GM13976 (cell line): ENCODE results near the gene MOB2.

Experiments
- DNase-seq: peaks from one replicate; pipeline ENCODE4 v3.0.0; 2012; ENCODE audit warnings: low spot score
- CTCF ChIP-seq: IDR thresholded peaks from 2 replicates; pipeline ENCODE4 v1.5.1; 2012; ENCODE audit warnings: borderline replicate concordance, mild to moderate bottlenecking; ENCODE audit not compliant: insufficient read depth; ENCODE audit errors: extremely low read depth, missing control alignments, control extremely low read depth
- in situ Hi-C: fragments of 300-500 bp; cut with MboI; formaldehyde crosslinking; loops from one replicate; pipeline ENCODE4 v1.12.0; 2022; ENCODE audit warnings: low sequenced_read_pairs, mixed read lengths, inconsistent platforms; ENCODE audit not compliant: unreplicated experiment

Gene MOB2

GRCh38 chr11:1494650-1495049, 8.1 kb upstream of the MOB2 start:
- no peak for DNase-seq
- in situ Hi-C loops: no loop called here
- no peak for TF ChIP-seq CTCF

GRCh38 chr11:1493650-1494244, 7.2 kb upstream of the MOB2 start:
- no peak for DNase-seq
- in situ Hi-C loops: no loop called here
- TF ChIP-seq CTCF: no peak

GRCh38 chr11:1491379-1491778, 4.8 kb upstream of the MOB2 start:
- no peak for TF ChIP-seq CTCF
- DNase-seq: no peak
- in situ Hi-C loops: no loop called here

- in situ Hi-C loops: no loop called here
- no peak for DNase-seq
Measured at GRCh38 chr11:1490651-1491050, 4.1 kb upstream of the MOB2 start.

GRCh38 chr11:1488575-1489180, 2.1 kb upstream of the MOB2 start:
- no peak for TF ChIP-seq CTCF
- in situ Hi-C loops: no loop called here
- DNase-seq: no peak

More at GRCh38 chr11:1490651-1491050, 4.1 kb upstream of the MOB2 start:
- no peak for TF ChIP-seq CTCF

GRCh38 chr11:1487851-1488574, 1.4 kb upstream of the MOB2 start:
- DNase-seq: peak; percentile 63
- TF ChIP-seq CTCF: no peak
- in situ Hi-C loops: no loop called here
